OCI-LY7 (cell line): ENCODE measurements around the gene DROSHA. TPM values are rescaled to one million over a fixed set of nuclear protein-coding genes. Genes with fewer than 3 reads are reported as not detected.

Source experiments
- BruUV-seq: library from RNA; stranded (reverse); fragments of 400-500 nt; replicated peaks from 2 replicates; lab custom pipeline; 2021; lab: Mats Ljungman, UMichigan
- CTCF ChIA-PET: fragments of 300-600 bp; sonication (Branson Sonifier 250); formaldehyde crosslinking; loops from one replicate; lab custom pipeline; 2022; ENCODE audit warnings: antibody characterized with exemption; ENCODE audit not compliant: unreplicated experiment; lab: Charles Lee
- POLR2A ChIA-PET: fragments of 300-600 bp; sonication (Branson Sonifier 250); formaldehyde crosslinking; loops from one replicate; lab custom pipeline; 2022; ENCODE audit warnings: antibody characterized with exemption; lab: Charles Lee
- DNase-seq: peaks from one replicate; pipeline ENCODE4 v3.0.0-alpha.2; 2015; ENCODE audit warnings: low spot score
- H2AFZ ChIP-seq: fragments of 200-600 bp; sonication (generic), shearing (Covaris generic); 2 replicates; pipeline ENCODE4 v1.6.1; 2014; ENCODE audit warnings: mild to moderate bottlenecking, antibody characterized with exemption, low read length, moderate library complexity
- H3K27ac ChIP-seq: fragments of 200-600 bp; sonication (generic); 2 replicates; pipeline ENCODE4 v1.5.1; 2014; ENCODE audit warnings: mixed run types, low read depth, mild to moderate bottlenecking, moderate library complexity, low read length, inconsistent platforms; ENCODE audit not compliant: poor library complexity, severe bottlenecking
- H3K36me3 ChIP-seq: fragments of 200-600 bp; sonication (generic); 2 replicates; pipeline ENCODE4 v1.6.1; 2014; ENCODE audit warnings: mild to moderate bottlenecking, antibody characterized with exemption, low read length, moderate library complexity, mixed read lengths; ENCODE audit not compliant: insufficient read depth
- H3K4me1 ChIP-seq: fragments of 200-600 bp; sonication (generic); 2 replicates; pipeline ENCODE4 v1.5.1; 2014; ENCODE audit warnings: mild to moderate bottlenecking, low read length; ENCODE audit not compliant: insufficient read depth, poor library complexity, severe bottlenecking
- H3K4me2 ChIP-seq: fragments of 200-600 bp; sonication (generic); 2 replicates; pipeline ENCODE4 v1.6.1; 2014; ENCODE audit warnings: mild to moderate bottlenecking, low read length
- H3K4me3 ChIP-seq: fragments of 200-600 bp; sonication (generic); 2 replicates; pipeline ENCODE4 v1.5.1; 2014; ENCODE audit warnings: mild to moderate bottlenecking, low read depth, low read length; ENCODE audit not compliant: poor library complexity, severe bottlenecking
- H3K79me2 ChIP-seq: fragments of 200-600 bp; sonication (generic); 2 replicates; pipeline ENCODE4 v1.6.1; 2016; ENCODE audit warnings: low read depth, mild to moderate bottlenecking, low read length, moderate library complexity, mixed read lengths; ENCODE audit not compliant: insufficient read depth
- H3K9me2 ChIP-seq: fragments of 200-600 bp; sonication (generic); 2 replicates; pipeline ENCODE4 v1.6.1; 2016; ENCODE audit warnings: mild to moderate bottlenecking, low read length, mixed read lengths; ENCODE audit not compliant: insufficient read depth
- H3K9me3 ChIP-seq: fragments of 200-600 bp; sonication (generic); 2 replicates; pipeline ENCODE4 v1.6.1; 2014; ENCODE audit warnings: mild to moderate bottlenecking, mixed run types, low read length, mixed read lengths
- H4K20me1 ChIP-seq: fragments of 200-600 bp; sonication (generic); 2 replicates; pipeline ENCODE4 v1.6.1; 2014; ENCODE audit warnings: mild to moderate bottlenecking, antibody characterized with exemption, low read length, moderate library complexity, mixed read lengths; ENCODE audit not compliant: insufficient read depth
- CTCF ChIP-seq: fragments of 200-600 bp; sonication (generic); conservative IDR thresholded peaks from 2 replicates; pipeline ENCODE4 v1.5.1; 2014; ENCODE audit warnings: mild to moderate bottlenecking, antibody characterized with exemption, low read length, moderate library complexity, mixed read lengths
- EZH2phosphoT487 ChIP-seq: fragments of 200-600 bp; sonication (generic); IDR thresholded peaks from 2 replicates; pipeline ENCODE4 v1.6.1; 2018; ENCODE audit warnings: low read depth, borderline replicate concordance, mild to moderate bottlenecking, mixed run types, antibody characterized with exemption, low read length, moderate library complexity, mixed read lengths
- intact Hi-C: fragments of 100-400 bp; cut with micrococcal nuclease; formaldehyde crosslinking; loops from one replicate; pipeline ENCODE4 v1.10.0; 2022; ENCODE audit not compliant: unreplicated experiment
- total RNA-seq, 2 experiments: library from RNA; depleted of rRNA in 1 of 2; stranded (reverse); fragments of >200 nt in 1 of 2; shearing (Covaris generic) in 1 of 2; gene quantifications; 2 replicates each; pipeline ENCODE4 v1.2.3, GENCODE V29; 2014 to 2022

The DROSHA gene
- total RNA-seq, 2 experiments from 2014 or later = 56.3 to 92.8 TPM

- Histone ChIP-seq H3K79me2 (no peaks in the 10 kb centered on the region), H3K4me3 (no peak overlapping the region), H3K4me2 (no peak overlapping the region), H4K20me1 (no peaks in the 10 kb centered on the region), H2AFZ (no peak overlapping the region), H3K36me3 (peaks cover 87% of the 10 kb centered on the region), H3K9me3 (no peaks in the 10 kb centered on the region), H3K4me1 (no peaks in the 10 kb centered on the region), H3K9me2 (no peaks in the 10 kb centered on the region), H3K27ac (no peak overlapping the region)
- DNase-seq = no peak
- ChIA-PET POLR2A (no interaction called here), CTCF (no interaction called here)
- BruUV-seq = no TSS peak
- intact Hi-C loops = no loop called here
- no peak for TF ChIP-seq EZH2phosphoT487
- TF ChIP-seq CTCF = 0 out of 2 replicates have a peak, but pooled peaks have one; percentile 15
These were observed 44.4 kb downstream of the DROSHA start for GRCh38 chr5:31487506-31487905.

GRCh38 chr5:31486441-31486840 is 45.5 kb downstream of the DROSHA start:
- TF ChIP-seq EZH2phosphoT487 = no peak
- no peak for TF ChIP-seq CTCF
- intact Hi-C loops = no loop called here
- Histone ChIP-seq H3K4me3 (no peak overlapping the region), H3K9me2 (no peaks in the 10 kb centered on the region), H3K9me3 (no peaks in the 10 kb centered on the region), H3K4me2 (no peak overlapping the region), H2AFZ (no peak overlapping the region), H3K36me3 (peaks cover 87% of the 10 kb centered on the region), H3K4me1 (no peaks in the 10 kb centered on the region), H3K27ac (no peak overlapping the region), H4K20me1 (no peaks in the 10 kb centered on the region), H3K79me2 (no peaks in the 10 kb centered on the region)
- BruUV-seq = no TSS peak
- POLR2A ChIA-PET = no interaction called here
- no peak for DNase-seq
- CTCF ChIA-PET = no interaction called here

- Histone ChIP-seq H2AFZ (no peak overlapping the region), H3K9me3 (no peaks in the 10 kb centered on the region), H3K27ac (no peak overlapping the region), H3K4me3 (no peak overlapping the region), H3K4me1 (no peaks in the 10 kb centered on the region), H3K9me2 (no peaks in the 10 kb centered on the region), H3K36me3 (peaks cover 86% of the 10 kb centered on the region), H3K79me2 (no peaks in the 10 kb centered on the region), H3K4me2 (no peak overlapping the region), H4K20me1 (no peaks in the 10 kb centered on the region; the same call in 1 of the 2 replicates)
- intact Hi-C loops = no loop called here
- POLR2A ChIA-PET = no interaction called here
- CTCF ChIA-PET = no interaction called here
- no TSS peak for BruUV-seq
- TF ChIP-seq EZH2phosphoT487 (no peak), CTCF (no peak)
- DNase-seq = no peak
These were observed 46.3 kb downstream of the DROSHA start for GRCh38 chr5:31485376-31486207.
